MCF 10A (cell line): ENCODE data around the gene GPLD1. TPM values are rescaled to one million over a fixed set of nuclear protein-coding genes. Genes with fewer than 3 reads are reported as not detected.

Source experiments
- Bru-seq: library from RNA; stranded (reverse); fragments of 400-500 nt; gene quantifications from one replicate; lab custom pipeline; 2021; lab: Mats Ljungman, UMichigan
- BruChase-seq, 2 experiments: library from RNA; stranded (reverse); fragments of 400-500 nt; gene quantifications; one replicate each; lab custom pipeline; 2021; lab: Mats Ljungman, UMichigan
- BruUV-seq: library from RNA; stranded (reverse); fragments of 400-500 nt; replicated peaks from 2 replicates; lab custom pipeline; 2021; lab: Mats Ljungman, UMichigan
- CTCF ChIA-PET: fragments of 300-600 bp; sonication (Branson Sonifier 250); formaldehyde crosslinking; extraction: SDS; loops from one replicate; lab custom pipeline; 2021; ENCODE audit warnings: antibody characterized with exemption, inconsistent platforms; lab: Yijun Ruan, JAX
- POLR2A ChIA-PET: fragments of 300-600, 350-650 bp; sonication (Branson Sonifier 250); formaldehyde crosslinking; extraction: SDS; loops from one replicate; lab custom pipeline; 2020; ENCODE audit warnings: antibody characterized with exemption, inconsistent platforms; lab: Yijun Ruan, JAX
- DNase-seq: peaks from one replicate; pipeline ENCODE4 v3.0.0-alpha.2; 2018; ENCODE audit not compliant: unreplicated experiment
- H3K27ac Mint-ChIP-seq: one replicate; pipeline ENCODE4 v1.8.0; 2022; ENCODE audit warnings: mild to moderate bottlenecking, low read depth, mixed read lengths; ENCODE audit not compliant: unreplicated experiment
- H3K27me3 Mint-ChIP-seq: one replicate; pipeline ENCODE4 v1.8.0; 2022; ENCODE audit warnings: mixed read lengths; ENCODE audit not compliant: insufficient read depth, unreplicated experiment
- H3K36me3 Mint-ChIP-seq: one replicate; pipeline ENCODE4 v1.8.0; 2022; ENCODE audit warnings: mild to moderate bottlenecking, moderate library complexity, mixed read lengths; ENCODE audit not compliant: insufficient read depth, unreplicated experiment
- H3K4me1 Mint-ChIP-seq: one replicate; pipeline ENCODE4 v1.8.0; 2022; ENCODE audit warnings: mixed read lengths; ENCODE audit not compliant: insufficient read depth, unreplicated experiment
- H3K4me3 Mint-ChIP-seq: one replicate; pipeline ENCODE4 v1.8.0; 2022; ENCODE audit warnings: mild to moderate bottlenecking, moderate library complexity, mixed read lengths; ENCODE audit not compliant: unreplicated experiment
- H3K9me3 Mint-ChIP-seq: one replicate; pipeline ENCODE4 v1.8.0; 2022; ENCODE audit warnings: mixed read lengths; ENCODE audit not compliant: unreplicated experiment
- intact Hi-C: fragments of 100-400 bp; cut with micrococcal nuclease; formaldehyde crosslinking; loops from 2 replicates; pipeline ENCODE4 v1.14.1; 2022
- long read RNA-seq: library from polyadenylated mRNA; stranded (forward); transcript quantifications from one replicate; pipeline ENCODE4 v2.0.0, GENCODE V29; 2022
- total RNA-seq: library from RNA; stranded (reverse); gene quantifications from 2 replicates; pipeline ENCODE4 v1.2.3, GENCODE V29; 2022
- TF ChIP-seq, protein P1 (sequence below): fragments of 200-600 bp; IDR thresholded peaks from one replicate; pipeline ENCODE4 v1.8.0; 2022; ENCODE audit warnings: antibody characterized with exemption, mild to moderate bottlenecking; ENCODE audit not compliant: unreplicated experiment

Gene GPLD1, protein sequence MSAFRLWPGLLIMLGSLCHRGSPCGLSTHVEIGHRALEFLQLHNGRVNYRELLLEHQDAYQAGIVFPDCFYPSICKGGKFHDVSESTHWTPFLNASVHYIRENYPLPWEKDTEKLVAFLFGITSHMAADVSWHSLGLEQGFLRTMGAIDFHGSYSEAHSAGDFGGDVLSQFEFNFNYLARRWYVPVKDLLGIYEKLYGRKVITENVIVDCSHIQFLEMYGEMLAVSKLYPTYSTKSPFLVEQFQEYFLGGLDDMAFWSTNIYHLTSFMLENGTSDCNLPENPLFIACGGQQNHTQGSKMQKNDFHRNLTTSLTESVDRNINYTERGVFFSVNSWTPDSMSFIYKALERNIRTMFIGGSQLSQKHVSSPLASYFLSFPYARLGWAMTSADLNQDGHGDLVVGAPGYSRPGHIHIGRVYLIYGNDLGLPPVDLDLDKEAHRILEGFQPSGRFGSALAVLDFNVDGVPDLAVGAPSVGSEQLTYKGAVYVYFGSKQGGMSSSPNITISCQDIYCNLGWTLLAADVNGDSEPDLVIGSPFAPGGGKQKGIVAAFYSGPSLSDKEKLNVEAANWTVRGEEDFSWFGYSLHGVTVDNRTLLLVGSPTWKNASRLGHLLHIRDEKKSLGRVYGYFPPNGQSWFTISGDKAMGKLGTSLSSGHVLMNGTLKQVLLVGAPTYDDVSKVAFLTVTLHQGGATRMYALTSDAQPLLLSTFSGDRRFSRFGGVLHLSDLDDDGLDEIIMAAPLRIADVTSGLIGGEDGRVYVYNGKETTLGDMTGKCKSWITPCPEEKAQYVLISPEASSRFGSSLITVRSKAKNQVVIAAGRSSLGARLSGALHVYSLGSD
- total RNA-seq (0.16 and 0.20 TPM in 2 replicates), Bru-seq, nascent RNA (percentile 19 among the genes with signal in this experiment), BruChase-seq, experiment 1, labeled RNA remaining after a 6-hour chase (percentile 14 among the genes with signal in this experiment), BruChase-seq, experiment 2, labeled RNA remaining after a 2-hour chase (percentile 14 among the genes with signal in this experiment)
- long read RNA-seq, result 0 reads

DNA sequence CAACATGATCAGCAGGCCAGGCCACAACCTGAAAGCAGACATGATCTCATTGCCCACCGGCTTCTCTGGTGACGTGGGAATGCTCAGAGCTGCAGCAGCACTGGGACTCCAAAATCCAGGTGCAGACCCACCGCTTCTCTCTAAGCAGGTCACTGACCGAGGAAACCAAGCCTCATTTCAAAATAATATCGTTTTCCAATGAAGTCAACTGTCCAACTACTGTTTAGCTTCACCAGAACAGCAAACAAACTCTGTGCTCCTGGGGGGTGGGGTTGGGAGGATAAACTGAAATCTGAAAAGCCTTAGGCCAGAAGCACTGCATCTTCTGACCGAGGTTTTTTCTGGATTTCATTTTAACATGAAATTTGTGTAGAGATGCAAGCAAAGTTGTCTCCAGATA is at the start of gene GPLD1:
Gene GPLD1 (minus strand): TSS at position 109 of the 400 bp plus-strand sequence. CDS start 67 bp downstream, at position 42.
- Mint-ChIP-seq H3K9me3 (no peaks in the 10 kb centered on the region), H3K27me3 (no peaks in the 10 kb centered on the region), H3K4me1 (no peaks in the 10 kb centered on the region), H3K27ac (peak within 1 kb of the TSS; percentile 35), H3K36me3 (no peaks in the 10 kb centered on the region), H3K4me3 (no peak within 1 kb of the TSS)
- CTCF ChIA-PET, result interaction anchor here (1.3 to 1.9 kb wide), 4 partner anchors 26 to 59 kb away, joined by 4 to 7 read pairs (median 4); no protein-coding TSS in a partner anchor
- TF ChIP-seq, protein P1, sequence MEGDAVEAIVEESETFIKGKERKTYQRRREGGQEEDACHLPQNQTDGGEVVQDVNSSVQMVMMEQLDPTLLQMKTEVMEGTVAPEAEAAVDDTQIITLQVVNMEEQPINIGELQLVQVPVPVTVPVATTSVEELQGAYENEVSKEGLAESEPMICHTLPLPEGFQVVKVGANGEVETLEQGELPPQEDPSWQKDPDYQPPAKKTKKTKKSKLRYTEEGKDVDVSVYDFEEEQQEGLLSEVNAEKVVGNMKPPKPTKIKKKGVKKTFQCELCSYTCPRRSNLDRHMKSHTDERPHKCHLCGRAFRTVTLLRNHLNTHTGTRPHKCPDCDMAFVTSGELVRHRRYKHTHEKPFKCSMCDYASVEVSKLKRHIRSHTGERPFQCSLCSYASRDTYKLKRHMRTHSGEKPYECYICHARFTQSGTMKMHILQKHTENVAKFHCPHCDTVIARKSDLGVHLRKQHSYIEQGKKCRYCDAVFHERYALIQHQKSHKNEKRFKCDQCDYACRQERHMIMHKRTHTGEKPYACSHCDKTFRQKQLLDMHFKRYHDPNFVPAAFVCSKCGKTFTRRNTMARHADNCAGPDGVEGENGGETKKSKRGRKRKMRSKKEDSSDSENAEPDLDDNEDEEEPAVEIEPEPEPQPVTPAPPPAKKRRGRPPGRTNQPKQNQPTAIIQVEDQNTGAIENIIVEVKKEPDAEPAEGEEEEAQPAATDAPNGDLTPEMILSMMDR, result no peak
- no peak for DNase-seq
- no TSS peak for BruUV-seq
- intact Hi-C loops, result no loop called here
- POLR2A ChIA-PET, result interaction anchor here (0.6 to 1.1 kb wide), 2 partner anchors 19 to 208 kb away, joined by 3 to 4 read pairs; no protein-coding TSS in a partner anchor

DNA sequence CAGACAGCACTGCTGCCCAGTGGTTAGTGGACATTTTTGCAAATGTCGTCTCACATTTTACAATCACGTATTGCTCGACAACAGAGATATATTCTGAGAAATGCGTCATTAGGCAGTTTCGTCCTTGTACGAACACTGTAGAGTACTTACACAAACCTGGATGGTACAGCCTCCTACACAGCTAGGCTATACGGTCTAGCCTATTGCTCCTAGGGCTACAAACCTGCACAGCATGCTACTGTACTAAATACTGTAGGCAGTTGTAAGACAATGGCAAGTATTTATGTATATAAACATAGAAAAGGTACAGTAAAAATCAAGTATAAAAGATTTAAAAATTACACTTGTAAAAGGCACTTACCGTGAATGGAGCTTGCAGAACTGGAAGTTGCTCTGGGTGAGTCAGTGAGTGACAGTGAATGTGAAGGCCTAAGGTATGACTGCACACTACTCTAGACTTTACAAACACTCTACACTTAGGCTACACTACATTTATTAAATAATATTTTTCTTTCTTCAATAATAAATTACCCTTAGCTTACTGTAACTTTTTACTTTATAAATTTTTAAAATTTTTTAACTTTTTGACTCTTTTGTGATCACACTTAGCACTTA is 48.5 kb upstream of the GPLD1 start:
- DNase-seq, result no peak
- peaks cover 6% of the 10 kb centered on the region for H3K36me3 Mint-ChIP-seq
- TF ChIP-seq, protein P1, result no peak
- no peak overlapping the region for H3K4me3 Mint-ChIP-seq
- H3K9me3 Mint-ChIP-seq, result no peaks in the 10 kb centered on the region
- CTCF ChIA-PET, result interaction anchor here (0.5 to 1.7 kb wide), 8 partner anchors 9 to 535 kb away, joined by 3 to 5 read pairs (median 3); no protein-coding TSS in a partner anchor
- H3K27ac Mint-ChIP-seq, result no peak overlapping the region
- H3K27me3 Mint-ChIP-seq, result no peaks in the 10 kb centered on the region
- POLR2A ChIA-PET, result interaction anchor here (0.6 kb wide), 1 partner anchor 72 kb away, joined by 3 read pairs; no protein-coding TSS in a partner anchor
- no TSS peak for BruUV-seq
- no peaks in the 10 kb centered on the region for H3K4me1 Mint-ChIP-seq
- intact Hi-C loops, result no loop called here

DNA sequence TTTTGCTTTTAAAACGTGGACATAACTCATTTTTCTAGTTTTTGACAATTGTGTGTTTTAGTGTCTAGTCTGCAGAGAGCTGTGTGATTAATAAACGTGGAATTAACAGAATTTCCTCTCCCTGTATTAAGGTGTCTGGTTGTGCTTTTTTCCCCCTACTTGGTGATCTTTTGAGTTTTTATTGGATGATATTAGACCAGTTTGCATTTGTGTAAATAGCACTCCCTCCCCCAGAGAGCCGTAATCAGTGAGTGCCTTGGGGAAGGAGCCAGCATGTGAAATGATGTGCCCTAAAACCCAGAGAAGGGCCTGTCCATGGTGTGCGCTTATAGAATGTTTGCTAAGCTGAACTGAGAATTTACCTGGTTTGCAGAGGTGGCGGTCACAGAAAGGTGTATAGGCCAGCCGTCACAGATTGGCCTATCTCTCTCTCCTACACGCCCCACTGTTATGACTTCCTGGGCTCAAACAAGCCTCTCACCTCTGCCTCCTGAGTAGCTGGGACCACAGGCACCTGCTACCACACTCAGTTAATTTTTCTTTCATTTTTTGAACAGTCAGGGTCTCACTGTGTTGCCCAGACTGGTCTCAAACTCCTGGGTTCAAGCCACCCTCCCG is 47.8 kb upstream of the GPLD1 start:
- Mint-ChIP-seq H3K36me3 (peaks cover 6% of the 10 kb centered on the region), H3K4me1 (no peaks in the 10 kb centered on the region), H3K27me3 (no peaks in the 10 kb centered on the region), H3K4me3 (no peak overlapping the region), H3K27ac (no peak overlapping the region), H3K9me3 (no peaks in the 10 kb centered on the region)
- ChIA-PET POLR2A (interaction anchor here (0.6 to 1.0 kb wide), 3 partner anchors 64 to 108 kb away, joined by 3 to 4 read pairs (median 3); no protein-coding TSS in a partner anchor), CTCF (interaction anchor here (0.5 to 1.7 kb wide), 8 partner anchors 10 to 536 kb away, joined by 3 to 4 read pairs (median 3); no protein-coding TSS in a partner anchor)
- TF ChIP-seq, protein P1, result no peak
- no peak for DNase-seq
- no TSS peak for BruUV-seq
- intact Hi-C loops, result no loop called here
